HL-60/S4 treated with retinoic acid at 250 ng/mL for 4 days and 3 days (cell line): ENCODE data around the gene CCDC112.
"Not testable (repeated sequence)": the region's sequence is repeated elsewhere in the genome, so short reads cannot be mapped to it uniquely, and the experiment has no call there.

ENCODE experiments used
- in situ Hi-C: fragments of 300-500 bp; cut with MboI; formaldehyde crosslinking; loops from 2 replicates; pipeline ENCODE4 v1.7.0; 2022; ENCODE audit warnings: low sequenced_read_pairs

CCDC112 gene, protein sequence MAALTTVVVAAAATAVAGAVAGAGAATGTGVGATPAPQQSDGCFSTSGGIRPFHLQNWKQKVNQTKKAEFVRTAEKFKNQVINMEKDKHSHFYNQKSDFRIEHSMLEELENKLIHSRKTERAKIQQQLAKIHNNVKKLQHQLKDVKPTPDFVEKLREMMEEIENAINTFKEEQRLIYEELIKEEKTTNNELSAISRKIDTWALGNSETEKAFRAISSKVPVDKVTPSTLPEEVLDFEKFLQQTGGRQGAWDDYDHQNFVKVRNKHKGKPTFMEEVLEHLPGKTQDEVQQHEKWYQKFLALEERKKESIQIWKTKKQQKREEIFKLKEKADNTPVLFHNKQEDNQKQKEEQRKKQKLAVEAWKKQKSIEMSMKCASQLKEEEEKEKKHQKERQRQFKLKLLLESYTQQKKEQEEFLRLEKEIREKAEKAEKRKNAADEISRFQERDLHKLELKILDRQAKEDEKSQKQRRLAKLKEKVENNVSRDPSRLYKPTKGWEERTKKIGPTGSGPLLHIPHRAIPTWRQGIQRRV

GRCh38 chr5:115296124-115297022 lies at the start of gene CCDC112:
Gene CCDC112, minus strand, starts transcription at chr5:115296654. Its CDS starts 111 bp downstream, at chr5:115296543.
- in situ Hi-C loops = no loop called here

GRCh38 chr5:115345344-115345743 lies 48.9 kb upstream of the CCDC112 start:
- in situ Hi-C loops = no loop called here

DNA sequence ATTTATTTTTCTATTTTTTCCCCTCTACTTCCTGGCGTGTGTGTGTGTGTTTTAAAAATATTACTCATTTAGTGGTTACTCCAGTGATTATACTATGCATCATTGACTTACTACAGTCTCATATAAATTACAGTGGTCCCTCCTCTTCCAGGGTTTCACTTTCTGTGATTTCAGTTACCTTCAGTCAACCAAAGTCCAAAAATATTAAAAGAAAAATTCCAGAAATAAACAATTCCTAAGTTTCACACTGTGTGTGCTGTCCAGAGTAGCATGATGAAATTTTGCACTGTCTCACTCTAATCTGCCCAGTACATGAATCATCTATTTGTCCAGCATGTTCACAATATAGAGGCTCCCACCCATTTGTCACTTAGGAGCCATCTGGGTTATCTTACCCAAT lies 47.4 kb upstream of the CCDC112 start:
- in situ Hi-C loops = no loop called here

DNA sequence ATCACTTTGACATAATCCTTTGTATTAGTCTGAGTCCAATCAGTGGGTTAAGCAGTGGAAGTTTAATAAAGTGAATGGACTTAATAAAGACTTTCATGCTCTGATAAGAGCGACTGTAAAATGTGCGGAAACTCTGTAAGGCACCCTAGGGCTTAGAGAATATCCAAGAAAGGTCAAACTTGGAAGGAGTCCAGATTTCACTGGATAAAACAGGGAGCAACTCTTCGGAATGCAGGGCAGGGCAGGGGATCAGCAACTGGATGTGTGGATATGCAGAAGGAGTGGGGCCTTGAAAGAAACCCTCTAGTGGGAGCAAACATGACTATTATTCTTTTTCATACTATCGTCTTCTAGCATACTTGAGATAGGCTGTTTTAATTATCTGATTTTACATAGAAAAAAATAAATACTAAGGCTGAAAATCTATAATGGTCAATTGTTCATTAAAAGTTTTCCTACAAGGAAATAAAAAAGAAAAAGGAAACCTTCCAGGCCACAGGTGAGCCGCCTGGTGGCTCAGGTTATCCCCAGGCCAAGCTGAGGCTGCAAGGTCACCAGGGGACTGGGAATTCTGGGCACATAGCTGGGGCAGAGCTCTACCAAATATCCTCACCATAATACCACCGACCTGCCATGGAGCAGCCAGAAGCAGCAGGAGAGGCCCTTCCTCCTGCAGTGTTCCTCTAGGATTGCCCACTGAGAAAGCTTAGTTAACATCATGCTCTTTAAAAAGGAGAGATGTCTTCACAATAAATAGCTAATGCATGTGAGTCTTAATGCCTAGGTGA lies 46.3 kb upstream of the CCDC112 start:
- in situ Hi-C loops = no loop called here

GRCh38 chr5:115341745-115342144 lies 45.3 kb upstream of the CCDC112 start:
- in situ Hi-C loops = no loop called here

GRCh38 chr5:115338851-115339250 lies 42.4 kb upstream of the CCDC112 start:
- in situ Hi-C loops = no loop called here

DNA sequence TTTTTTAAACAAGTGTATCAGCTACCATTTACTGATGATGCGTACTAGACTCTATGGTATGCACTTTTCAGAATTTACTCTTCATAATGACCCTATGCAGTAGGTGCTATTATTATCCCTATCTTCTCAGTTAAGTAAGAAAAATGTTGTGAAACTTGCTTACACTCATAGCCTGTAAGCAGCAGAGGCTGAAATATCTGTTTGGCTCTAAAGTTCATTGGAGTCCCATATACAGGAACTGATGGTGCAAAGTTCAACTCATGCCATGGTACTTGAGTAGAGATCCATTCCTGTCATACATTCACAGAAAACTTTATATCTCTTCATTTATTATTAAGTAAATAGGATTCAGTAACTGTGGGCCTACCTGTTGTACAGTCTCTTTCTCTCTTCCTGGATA lies 41.4 kb upstream of the CCDC112 start:
- in situ Hi-C loops = no loop called here

DNA sequence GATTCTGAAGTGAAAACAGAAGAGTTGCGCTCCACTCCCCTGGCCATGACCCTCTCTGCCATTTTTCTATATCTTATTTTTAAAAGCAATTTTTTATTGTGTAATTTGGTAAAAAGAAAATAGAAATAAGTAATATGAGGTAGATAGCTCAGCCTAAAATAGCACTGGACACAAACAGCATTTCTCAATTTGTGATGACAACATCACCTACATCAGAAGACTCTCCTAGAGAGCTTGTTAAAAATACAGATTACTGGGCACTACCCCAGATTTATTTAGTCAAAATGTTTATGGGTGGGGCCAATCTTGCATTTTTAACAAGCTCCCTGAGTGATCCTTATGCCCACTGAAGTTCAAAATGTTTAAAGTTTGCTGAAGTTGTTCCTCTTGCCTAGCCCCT lies 40.5 kb upstream of the CCDC112 start:
- in situ Hi-C loops = no loop called here

DNA sequence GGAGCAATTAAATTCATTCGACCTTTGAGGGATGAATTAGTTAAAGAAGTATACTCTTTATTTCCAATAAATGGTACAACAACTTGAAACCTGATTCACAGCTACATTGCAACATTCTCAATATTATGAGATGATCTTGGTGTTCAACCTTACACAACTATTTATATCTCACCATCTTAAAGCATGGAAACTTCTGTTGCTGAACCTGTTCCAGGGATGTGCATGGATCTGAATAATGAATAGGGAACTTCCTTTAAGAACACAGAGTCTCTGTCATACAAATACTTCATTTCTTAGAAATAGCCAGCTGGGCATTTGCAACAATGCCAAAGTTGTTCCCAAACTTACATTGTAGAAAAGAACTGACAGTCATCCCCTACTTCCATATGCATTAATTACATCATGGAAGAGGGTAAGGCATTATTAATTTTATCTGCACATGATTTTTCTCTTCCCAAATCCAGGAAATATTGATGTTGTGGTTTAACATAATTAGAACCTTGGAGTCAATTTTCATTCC lies 39.8 kb upstream of the CCDC112 start:
- in situ Hi-C loops = no loop called here

- in situ Hi-C loops = no loop called here
Observed at GRCh38 chr5:115335301-115335700, 38.8 kb upstream of the CCDC112 start.

GRCh38 chr5:115333164-115333563 lies 36.7 kb upstream of the CCDC112 start:
- in situ Hi-C loops = no loop called here

- in situ Hi-C loops = no loop called here
Observed at GRCh38 chr5:115330830-115331229, 34.4 kb upstream of the CCDC112 start.

DNA sequence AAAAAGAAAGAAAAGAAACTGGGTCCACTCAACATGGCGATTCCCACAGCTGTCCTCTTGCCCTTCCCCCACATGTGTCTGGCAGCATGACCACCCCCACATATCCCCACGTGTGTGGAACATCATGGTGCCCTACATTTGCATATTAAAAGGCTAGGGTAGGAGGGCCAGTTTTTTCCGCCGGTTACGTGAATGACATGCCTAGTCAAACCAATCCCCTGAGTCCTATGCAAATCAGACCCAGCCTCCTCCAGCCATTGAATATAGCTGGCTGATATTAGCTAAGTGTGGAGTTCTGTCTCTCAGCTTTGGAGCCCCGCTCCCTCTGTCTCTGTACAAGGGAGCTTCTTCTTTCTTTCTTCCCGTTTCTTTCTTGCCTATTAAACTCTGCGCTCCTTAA lies 33.0 kb upstream of the CCDC112 start:
- in situ Hi-C loops = no loop called here

DNA sequence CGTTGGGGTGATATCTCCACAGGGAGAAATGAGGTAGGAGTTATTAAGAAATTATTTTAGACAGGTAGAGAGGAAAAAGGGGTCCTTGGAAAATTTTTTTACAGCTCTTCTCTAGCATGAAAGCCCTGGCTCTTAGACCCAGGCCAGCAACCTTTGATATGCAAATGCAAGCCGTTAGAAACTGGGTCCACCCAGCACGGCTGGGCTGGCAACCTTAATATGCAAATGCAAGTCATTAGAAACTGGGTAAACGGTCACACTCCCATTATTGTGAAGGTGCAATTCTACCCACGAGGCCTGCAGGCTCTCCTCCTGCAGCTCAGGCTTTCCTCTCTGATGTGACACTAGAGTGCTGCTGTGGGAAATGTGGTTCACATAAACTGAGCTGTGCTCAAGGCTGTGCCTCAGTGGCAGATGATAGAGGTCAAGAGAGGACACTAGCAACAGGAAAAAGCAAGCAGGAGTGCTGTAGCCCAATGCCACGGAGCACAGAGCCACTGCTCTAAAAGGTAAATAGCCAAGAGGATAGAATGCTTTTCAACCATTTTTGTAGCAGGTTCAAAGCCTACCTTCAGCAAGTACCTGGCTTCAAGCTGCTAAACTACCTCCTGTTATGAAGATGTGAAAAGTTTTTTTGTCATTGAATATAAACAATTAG lies 32.3 kb upstream of the CCDC112 start:
- in situ Hi-C loops = not testable (repeated sequence)

GRCh38 chr5:115325296-115325959 lies 29.0 kb upstream of the CCDC112 start:
- in situ Hi-C loops = no loop called here

DNA sequence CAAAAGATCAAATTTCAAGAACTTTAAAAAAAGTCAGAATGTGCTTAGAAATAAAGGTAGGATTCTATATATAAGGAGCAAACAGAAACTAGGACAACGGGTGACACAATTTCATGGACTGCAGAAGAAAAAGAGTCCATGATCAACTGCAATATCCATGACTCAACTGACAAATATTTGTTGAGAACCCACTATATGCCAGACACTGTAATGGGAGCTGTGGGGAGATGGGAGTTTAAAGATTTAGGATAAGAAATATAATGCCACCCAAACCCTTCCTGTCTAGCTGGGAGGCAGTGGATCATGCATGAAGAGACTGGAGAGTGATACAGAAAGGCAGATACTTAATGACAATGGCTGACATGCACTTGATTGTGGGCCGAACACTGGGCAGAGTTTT lies 27.6 kb upstream of the CCDC112 start:
- in situ Hi-C loops = no loop called here

- in situ Hi-C loops = no loop called here
Observed at GRCh38 chr5:115322729-115323128, 26.3 kb upstream of the CCDC112 start.

DNA sequence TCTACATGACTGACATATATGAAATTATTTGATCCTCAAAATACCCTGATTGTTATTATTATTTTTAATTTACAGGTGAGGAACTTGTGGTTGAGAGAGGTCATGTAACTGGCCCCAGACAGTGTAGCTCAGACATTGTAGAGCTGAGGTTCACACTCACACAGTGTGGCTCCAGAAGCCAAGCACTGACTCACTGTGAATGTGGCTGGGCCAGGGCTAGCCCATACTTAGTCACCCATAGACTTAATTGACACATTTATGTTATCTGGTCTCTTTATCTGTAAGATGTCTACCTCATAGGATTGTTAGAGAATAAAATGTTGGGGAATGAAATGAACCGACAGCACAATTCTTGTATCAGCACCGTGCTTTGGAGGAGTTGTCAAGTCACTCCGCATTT lies 24.9 kb upstream of the CCDC112 start:
- in situ Hi-C loops = no loop called here

DNA sequence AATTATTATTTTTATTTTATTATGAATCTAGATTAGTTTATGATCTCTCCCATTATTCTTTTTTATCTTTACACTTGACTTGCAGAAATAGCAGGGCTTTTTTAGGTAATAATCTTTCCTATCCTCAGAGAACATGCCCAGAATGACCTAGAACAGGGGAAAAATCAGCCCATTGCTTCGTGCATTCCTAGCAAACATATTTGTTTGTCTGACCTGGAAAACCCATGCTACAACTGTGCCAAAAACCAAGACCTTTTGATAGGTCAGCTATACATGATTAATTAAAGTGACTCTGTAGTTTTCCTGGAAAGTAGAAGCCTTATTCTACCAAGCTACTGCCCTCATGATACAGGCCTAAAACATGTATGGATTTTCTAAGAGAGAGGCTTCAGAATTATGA lies 24.1 kb upstream of the CCDC112 start:
- in situ Hi-C loops = no loop called here

GRCh38 chr5:115320006-115320405 lies 23.6 kb upstream of the CCDC112 start:
- in situ Hi-C loops = no loop called here
